ENCODE results near the gene GGTLC1.

GGTLC1 gene

DNA sequence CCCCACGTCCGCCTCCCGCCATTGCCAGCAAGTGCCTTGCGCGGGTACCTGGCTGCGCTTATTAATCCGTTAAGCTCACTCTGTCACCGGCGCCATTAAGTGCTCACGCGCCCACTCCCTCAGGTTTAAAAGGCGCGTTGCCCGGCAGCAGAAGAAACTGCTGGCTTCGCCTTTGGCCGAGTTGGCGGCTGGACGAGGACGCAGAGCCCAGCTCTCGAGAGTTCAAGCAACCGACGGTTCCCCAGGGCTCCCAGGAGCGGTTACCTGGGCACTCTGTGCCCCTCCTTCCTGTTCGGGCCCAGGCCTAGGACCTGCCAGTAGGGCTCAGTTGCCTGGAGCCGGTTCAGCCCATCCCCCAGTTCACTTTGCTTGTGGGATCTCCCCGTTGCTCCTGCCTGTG lies at the start of gene GGTLC1:
TSS of gene GGTLC1 (minus strand) at position 219 of the 400 bp plus-strand sequence. CDS start 2,168 bp downstream, outside the sequence.
- no peaks in the 10 kb centered on the region for H4K20me1 ChIP-seq (ENCODE audit: insufficient read depth, low read length, poor library complexity, severe bottlenecking)
- H3K9me3 ChIP-seq (ENCODE audit: insufficient read depth, low read depth, low read length) = no peaks in the 10 kb centered on the region
- H3K4me3 ChIP-seq (ENCODE audit: low read length, poor library complexity, severe bottlenecking) = no peak within 1 kb of the TSS
- H3K9ac ChIP-seq (ENCODE audit: low read depth, low read length, poor library complexity, severe bottlenecking) = no peak within 1 kb of the TSS
- H3K9me2 ChIP-seq (replicated peaks; ENCODE audit: low read depth, low read length) = no peaks in the 10 kb centered on the region
- no peaks in the 10 kb centered on the region for H3K27me3 ChIP-seq (ENCODE audit: insufficient read depth, low read length, poor library complexity, severe bottlenecking)
- no peaks in the 10 kb centered on the region for H3F3A ChIP-seq (ENCODE audit: low read depth)
- no peaks in the 10 kb centered on the region for H3K4me1 ChIP-seq (ENCODE audit: insufficient read depth, low read length, poor library complexity, severe bottlenecking)
- H3K36me3 ChIP-seq (ENCODE audit: insufficient read depth, low read length) = no peaks in the 10 kb centered on the region
- H3K4me2 ChIP-seq (ENCODE audit: low read depth, low read length, poor library complexity, severe bottlenecking) = no peak within 1 kb of the TSS
- no peak for TF ChIP-seq EZH2phosphoT487 (IDR thresholded peaks at IDR 0.05; ENCODE audit: borderline replicate concordance)
- TF ChIP-seq, protein P1, sequence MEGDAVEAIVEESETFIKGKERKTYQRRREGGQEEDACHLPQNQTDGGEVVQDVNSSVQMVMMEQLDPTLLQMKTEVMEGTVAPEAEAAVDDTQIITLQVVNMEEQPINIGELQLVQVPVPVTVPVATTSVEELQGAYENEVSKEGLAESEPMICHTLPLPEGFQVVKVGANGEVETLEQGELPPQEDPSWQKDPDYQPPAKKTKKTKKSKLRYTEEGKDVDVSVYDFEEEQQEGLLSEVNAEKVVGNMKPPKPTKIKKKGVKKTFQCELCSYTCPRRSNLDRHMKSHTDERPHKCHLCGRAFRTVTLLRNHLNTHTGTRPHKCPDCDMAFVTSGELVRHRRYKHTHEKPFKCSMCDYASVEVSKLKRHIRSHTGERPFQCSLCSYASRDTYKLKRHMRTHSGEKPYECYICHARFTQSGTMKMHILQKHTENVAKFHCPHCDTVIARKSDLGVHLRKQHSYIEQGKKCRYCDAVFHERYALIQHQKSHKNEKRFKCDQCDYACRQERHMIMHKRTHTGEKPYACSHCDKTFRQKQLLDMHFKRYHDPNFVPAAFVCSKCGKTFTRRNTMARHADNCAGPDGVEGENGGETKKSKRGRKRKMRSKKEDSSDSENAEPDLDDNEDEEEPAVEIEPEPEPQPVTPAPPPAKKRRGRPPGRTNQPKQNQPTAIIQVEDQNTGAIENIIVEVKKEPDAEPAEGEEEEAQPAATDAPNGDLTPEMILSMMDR (conservative IDR thresholded peaks at IDR 0.05; ENCODE audit: low read length) = no peak
- no peaks in the 10 kb centered on the region for H3K79me2 ChIP-seq (ENCODE audit: insufficient read depth, low read length)
- H2AFZ ChIP-seq (ENCODE audit: low read length) = no peak within 1 kb of the TSS

DNA sequence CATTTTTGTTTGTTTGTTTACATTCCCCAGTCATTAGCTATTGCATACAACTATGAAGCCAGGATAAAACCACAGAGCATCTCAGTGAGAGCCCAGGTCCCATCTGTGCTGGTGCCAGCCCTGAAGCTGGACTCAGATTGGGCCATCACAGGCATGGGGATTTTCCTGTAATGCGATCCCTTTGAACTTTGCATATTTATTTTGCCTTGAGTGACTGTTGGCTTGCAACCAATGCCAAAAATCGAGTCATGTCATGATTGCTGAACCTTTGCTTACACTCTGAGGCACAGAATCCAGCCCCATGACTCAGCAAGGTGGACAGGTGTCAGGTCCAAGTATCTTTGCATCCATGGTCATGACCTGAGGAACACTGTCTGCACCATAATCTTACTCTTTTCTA lies 46.2 kb upstream of the GGTLC1 start:
- Histone ChIP-seq H3F3A (ENCODE audit: low read depth) (no peaks in the 10 kb centered on the region), H3K79me2 (ENCODE audit: insufficient read depth, low read length) (no peaks in the 10 kb centered on the region), H3K9ac (ENCODE audit: low read depth, low read length, poor library complexity, severe bottlenecking) (no peak overlapping the region), H3K27me3 (ENCODE audit: insufficient read depth, low read length, poor library complexity, severe bottlenecking) (peaks cover 5% of the 10 kb centered on the region), H3K9me3 (ENCODE audit: insufficient read depth, low read depth, low read length) (no peaks in the 10 kb centered on the region), H3K4me2 (ENCODE audit: low read depth, low read length, poor library complexity, severe bottlenecking) (no peak overlapping the region), H3K4me1 (ENCODE audit: insufficient read depth, low read length, poor library complexity, severe bottlenecking) (peaks cover 13% of the 10 kb centered on the region), H4K20me1 (ENCODE audit: insufficient read depth, low read length, poor library complexity, severe bottlenecking) (no peaks in the 10 kb centered on the region), H3K9me2 (replicated peaks; ENCODE audit: low read depth, low read length) (no peaks in the 10 kb centered on the region), H3K36me3 (ENCODE audit: insufficient read depth, low read length) (no peaks in the 10 kb centered on the region), H2AFZ (ENCODE audit: low read length) (no peak overlapping the region), H3K4me3 (ENCODE audit: low read length, poor library complexity, severe bottlenecking) (no peak overlapping the region)
- TF ChIP-seq, protein P1 (conservative IDR thresholded peaks at IDR 0.05; ENCODE audit: low read length) = no peak
- TF ChIP-seq EZH2phosphoT487 (IDR thresholded peaks at IDR 0.05; ENCODE audit: borderline replicate concordance) = no peak

DNA sequence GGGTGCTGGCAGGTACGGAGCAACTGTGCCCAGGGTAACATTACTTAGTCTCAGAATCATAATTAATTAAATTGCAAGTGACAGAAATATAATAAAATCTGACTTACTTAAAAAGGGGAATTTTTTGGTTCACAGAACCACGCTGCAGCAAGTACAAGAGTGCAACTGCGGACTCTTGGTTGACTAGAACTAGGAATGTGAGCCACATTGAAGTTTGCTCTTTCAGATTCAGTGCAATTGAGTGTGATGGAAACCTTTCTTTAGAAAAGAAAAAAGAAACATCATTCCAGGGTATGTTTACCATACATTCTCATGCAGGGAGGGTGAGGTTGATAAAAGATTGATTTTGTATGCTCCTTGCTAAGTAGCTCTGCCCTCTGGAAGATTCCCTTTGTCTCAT lies 45.0 kb upstream of the GGTLC1 start:
- Histone ChIP-seq H3K36me3 (ENCODE audit: insufficient read depth, low read length) (no peaks in the 10 kb centered on the region), H2AFZ (ENCODE audit: low read length) (0 out of 2 replicates have a peak overlapping the region, but pooled peaks have one; percentile 29), H3K9ac (ENCODE audit: low read depth, low read length, poor library complexity, severe bottlenecking) (no peak overlapping the region)

More for the DNA sequence above, 45.0 kb upstream of the GGTLC1 start:
- no peaks in the 10 kb centered on the region for H3F3A ChIP-seq (ENCODE audit: low read depth)
- H3K27me3 ChIP-seq (ENCODE audit: insufficient read depth, low read length, poor library complexity, severe bottlenecking) = no peaks in the 10 kb centered on the region
- H3K9me2 ChIP-seq (replicated peaks; ENCODE audit: low read depth, low read length) = no peaks in the 10 kb centered on the region
- no peaks in the 10 kb centered on the region for H4K20me1 ChIP-seq (ENCODE audit: insufficient read depth, low read length, poor library complexity, severe bottlenecking)
- no peaks in the 10 kb centered on the region for H3K79me2 ChIP-seq (ENCODE audit: insufficient read depth, low read length)
- H3K4me2 ChIP-seq (ENCODE audit: low read depth, low read length, poor library complexity, severe bottlenecking) = no peak overlapping the region
- no peaks in the 10 kb centered on the region for H3K9me3 ChIP-seq (ENCODE audit: insufficient read depth, low read depth, low read length)
- no peak overlapping the region for H3K4me3 ChIP-seq (ENCODE audit: low read length, poor library complexity, severe bottlenecking)
- H3K4me1 ChIP-seq (ENCODE audit: insufficient read depth, low read length, poor library complexity, severe bottlenecking) = peaks cover 13% of the 10 kb centered on the region
- TF ChIP-seq, protein P1 (conservative IDR thresholded peaks at IDR 0.05; ENCODE audit: low read length) = no peak
- TF ChIP-seq EZH2phosphoT487 (IDR thresholded peaks at IDR 0.05; ENCODE audit: borderline replicate concordance) = no peak

All from Loucy (cell line).